ENCODE measurements around the gene CAPZA2.
"Not testable (repeated sequence)": the region's sequence is repeated elsewhere in the genome, so short reads cannot be mapped to it uniquely, and the experiment has no call there.

The CAPZA2 gene

GRCh38 chr7:116955801-116956476 lies 93.6 kb downstream of the CAPZA2 start:
- DNase-seq: no peak

- DNase-seq: no peak
These were observed 94.1 kb downstream of the CAPZA2 start for GRCh38 chr7:116956477-116956804.

GRCh38 chr7:116957874-116958273 lies 95.5 kb downstream of the CAPZA2 start:
- DNase-seq: no peak

DNA sequence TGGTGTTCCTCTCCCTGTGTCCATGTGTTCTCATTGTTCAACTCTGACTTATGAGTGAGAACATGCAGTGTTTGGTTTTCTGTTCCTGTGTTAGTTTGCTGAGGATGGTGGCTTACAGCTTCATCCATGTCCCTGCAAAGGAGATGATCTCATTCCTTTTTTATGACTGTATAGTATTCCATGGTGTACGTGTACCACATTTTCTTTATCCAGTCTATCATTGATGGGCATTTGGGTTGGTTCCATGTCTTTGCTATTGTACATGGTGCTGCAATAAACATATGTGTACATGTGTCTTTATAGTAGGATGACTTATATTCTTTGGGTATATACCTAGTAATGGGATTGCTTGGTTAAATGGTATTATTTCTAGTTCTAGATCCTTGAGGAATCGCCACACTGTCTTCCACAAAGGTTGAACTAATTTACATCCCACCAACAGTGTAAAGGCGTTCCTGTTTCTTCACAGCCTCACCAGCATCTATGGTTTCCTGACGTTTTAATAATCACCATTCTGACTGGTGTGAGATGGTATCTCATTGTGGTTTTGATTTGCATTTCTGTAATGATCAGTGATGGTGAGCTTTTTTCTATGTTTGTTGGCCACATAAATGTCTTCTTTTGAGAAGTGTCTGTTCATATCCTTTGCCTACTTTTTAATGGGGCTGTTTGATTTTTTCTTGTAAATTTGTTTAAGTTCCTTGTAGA lies 99.7 kb downstream of the CAPZA2 start:
- not testable (repeated sequence) for DNase-seq

- DNase-seq: no peak
These were observed 100.8 kb downstream of the CAPZA2 start for GRCh38 chr7:116963234-116963633.

- DNase-seq: no peak
These were observed 104.2 kb downstream of the CAPZA2 start for GRCh38 chr7:116966601-116967000.

DNA sequence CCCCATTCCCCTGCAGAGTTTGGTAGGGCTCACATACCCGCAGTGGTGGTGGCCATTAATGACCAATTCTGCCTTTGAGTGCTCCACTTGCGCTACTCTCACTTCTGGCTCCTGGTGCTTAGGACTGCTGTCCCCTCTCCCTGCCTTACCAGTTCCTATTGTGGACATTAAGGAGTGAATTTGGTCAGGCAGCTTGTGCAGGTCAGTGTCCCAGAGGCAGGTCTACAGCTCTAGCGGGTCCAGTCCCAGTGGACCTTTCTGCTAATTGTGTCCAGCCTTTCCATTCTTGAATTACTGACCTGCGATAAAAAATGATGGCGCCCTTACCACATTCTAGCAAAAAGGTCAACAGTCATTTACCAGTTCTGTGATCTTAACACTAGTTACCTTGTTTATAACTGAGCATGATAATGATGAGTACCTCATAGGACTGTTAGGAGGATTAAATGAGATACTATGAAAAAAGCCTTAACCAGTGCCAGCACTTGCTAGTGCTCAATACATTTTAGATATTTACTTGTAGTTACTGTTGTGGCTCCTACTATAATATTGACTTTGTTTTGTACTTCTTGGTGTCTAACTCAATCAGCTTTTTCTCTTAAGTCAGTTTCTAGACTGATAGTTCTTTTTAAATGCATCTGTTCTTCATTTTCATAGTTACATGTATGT lies 105.0 kb downstream of the CAPZA2 start:
- no peak for DNase-seq

GRCh38 chr7:116967983-116968382 lies 105.6 kb downstream of the CAPZA2 start:
- no peak for DNase-seq

DNA sequence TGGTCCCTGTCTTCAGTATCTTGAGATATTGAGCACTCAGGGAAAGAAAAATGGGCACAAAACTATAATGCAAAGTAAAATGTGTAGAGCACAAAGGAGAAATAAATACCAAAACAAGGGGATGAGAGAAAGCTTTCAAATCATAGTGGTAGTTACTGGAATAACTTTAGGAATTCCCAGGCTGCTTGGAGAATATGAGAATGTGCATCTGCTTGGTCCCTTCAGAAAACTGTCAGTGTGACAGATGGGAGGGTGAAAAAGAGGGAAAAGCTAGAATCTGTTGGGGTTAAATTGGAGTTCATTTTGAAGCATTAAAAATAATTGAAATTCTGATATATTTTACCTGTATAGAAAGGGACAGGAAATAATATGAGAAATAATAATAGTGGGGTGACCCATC lies 106.2 kb downstream of the CAPZA2 start:
- no peak for DNase-seq

GRCh38 chr7:116969371-116969902 lies 107.0 kb downstream of the CAPZA2 start:
- DNase-seq: no peak

DNA sequence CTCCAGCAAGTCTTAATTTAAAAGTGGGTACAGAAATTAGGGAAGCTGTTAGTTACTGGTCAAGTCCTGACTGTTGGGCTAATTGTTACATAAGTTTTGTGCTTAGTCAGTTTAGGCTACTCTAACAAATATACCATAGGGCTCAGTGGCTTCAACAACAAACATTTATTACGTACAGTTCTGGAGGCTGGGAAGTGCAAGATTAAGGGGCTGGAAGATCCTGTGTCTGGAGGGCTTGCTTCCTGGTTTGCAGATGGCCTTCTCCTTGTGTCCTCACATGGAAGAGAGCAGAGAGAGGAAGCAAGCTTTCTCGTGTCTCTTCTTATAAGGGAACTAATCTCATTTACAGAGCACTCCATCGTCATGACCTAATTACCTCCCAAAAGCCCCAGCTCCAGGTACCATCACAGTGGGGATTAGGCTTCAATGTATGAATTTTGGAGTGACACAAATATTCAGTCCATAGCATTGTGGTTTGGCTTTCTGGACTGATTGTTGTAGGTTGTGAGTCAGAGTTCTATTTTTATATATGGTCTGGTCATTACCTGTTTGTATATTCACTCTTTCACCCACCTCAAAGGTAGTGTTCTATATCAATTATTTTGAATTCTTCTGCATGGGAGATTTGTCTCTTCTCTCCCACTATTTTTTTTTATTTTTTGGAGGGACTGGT lies 108.0 kb downstream of the CAPZA2 start:
- DNase-seq: no peak

DNA sequence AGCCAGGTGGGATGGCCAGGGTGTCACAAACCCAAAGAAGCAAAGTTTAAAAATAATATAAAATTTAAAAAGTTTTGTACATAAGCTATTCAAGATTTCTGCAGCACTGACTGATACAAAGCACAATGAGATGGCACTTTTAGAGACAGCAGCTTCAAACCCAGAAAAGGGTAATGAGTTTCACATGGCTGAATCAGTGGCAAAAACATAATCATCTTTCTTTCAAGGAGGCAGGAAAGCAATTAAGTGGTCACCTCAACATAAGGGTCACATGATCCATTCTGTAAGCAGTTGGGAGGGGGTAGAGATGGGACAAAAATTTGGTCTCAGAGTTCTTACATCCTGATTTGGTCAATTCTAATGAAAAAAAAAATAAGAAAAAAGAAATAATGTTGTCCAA lies 108.8 kb downstream of the CAPZA2 start:
- not testable (repeated sequence) for DNase-seq
